Activated CD4-positive, alpha-beta memory T cell treated with anti-CD3 and anti-CD28 coated beads, Interleukin-2, amount 10 ng/mL, durations not matched to agents 7 days and 5 days (primary cell): Measurements from ENCODE around the gene STPG3. TPM values are rescaled to one million over a fixed set of nuclear protein-coding genes. Genes with fewer than 3 reads are reported as not detected.

Source experiments
- CTCF ChIA-PET: fragments of 350-600 bp; sonication (Branson Sonifier 250); formaldehyde crosslinking; loops from one replicate; lab custom pipeline; 2021; ENCODE audit warnings: antibody characterized with exemption, inconsistent platforms; lab: Charles Lee
- POLR2A ChIA-PET: fragments of 350-600 bp; sonication (Branson Sonifier 250); formaldehyde crosslinking; loops from one replicate; lab custom pipeline; 2021; ENCODE audit warnings: antibody characterized with exemption; lab: Charles Lee
- DNase-seq: peaks from one replicate; pipeline ENCODE4 v3.0.0-alpha.2; 2020
- H3K27ac Mint-ChIP-seq: one replicate; pipeline ENCODE4 v1.8.0; 2021; ENCODE audit warnings: mild to moderate bottlenecking, mixed read lengths
- H3K27me3 Mint-ChIP-seq: one replicate; pipeline ENCODE4 v1.8.0; 2021; ENCODE audit warnings: mixed read lengths
- H3K36me3 Mint-ChIP-seq: one replicate; pipeline ENCODE4 v1.8.0; 2021; ENCODE audit warnings: low read depth, mixed read lengths
- H3K4me1 Mint-ChIP-seq: one replicate; pipeline ENCODE4 v1.8.0; 2021; ENCODE audit warnings: mixed read lengths
- H3K4me3 Mint-ChIP-seq: one replicate; pipeline ENCODE4 v1.8.0; 2021; ENCODE audit warnings: mild to moderate bottlenecking, mixed read lengths
- H3K9me3 Mint-ChIP-seq: one replicate; pipeline ENCODE4 v1.8.0; 2021; ENCODE audit warnings: mixed read lengths
- total RNA-seq, 2 experiments: library from RNA; stranded (reverse); gene quantifications; one replicate each; pipeline ENCODE4 v1.2.3, GENCODE V29; 2021

STPG3 gene
- total RNA-seq, 2 experiments from 2014 or later, result not detected

GRCh38 chr9:137266585-137267453, 15.7 kb downstream of the STPG3 start:
- Mint-ChIP-seq H3K4me1 (peaks cover 12% of the 10 kb centered on the region), H3K27ac (no peak overlapping the region), H3K36me3 (peaks cover 40% of the 10 kb centered on the region), H3K27me3 (no peaks in the 10 kb centered on the region), H3K9me3 (no peaks in the 10 kb centered on the region), H3K4me3 (no peak overlapping the region)
- ChIA-PET POLR2A (interaction anchor here (1.2 to 1.8 kb wide), 3 partner anchors 10 to 26 kb away, joined by 3 to 5 read pairs (median 3); partner anchors contain the start of genes TOR4A and TUBB4B), CTCF (interaction anchor here (0.7 to 1.3 kb wide), 3 partner anchors 10 to 30 kb away, joined by 4 to 6 read pairs (median 4); no protein-coding TSS in a partner anchor)
- DNase-seq, result no peak

- Mint-ChIP-seq H3K36me3 (peaks cover 38% of the 10 kb centered on the region), H3K27me3 (no peaks in the 10 kb centered on the region), H3K4me3 (no peak overlapping the region), H3K27ac (no peak overlapping the region), H3K4me1 (peaks cover 14% of the 10 kb centered on the region), H3K9me3 (no peaks in the 10 kb centered on the region)
- no peak for DNase-seq
- ChIA-PET POLR2A (interaction anchor here (1.2 kb wide), 1 partner anchor 14 kb away, joined by 3 read pairs; no protein-coding TSS in a partner anchor), CTCF (interaction anchor here (1.3 kb wide), 1 partner anchor 31 kb away, joined by 6 read pairs; no protein-coding TSS in a partner anchor)
These were observed 16.9 kb downstream of the STPG3 start for GRCh38 chr9:137267933-137268355.

GRCh38 chr9:137268538-137269201, 17.6 kb downstream of the STPG3 start:
- ChIA-PET POLR2A (interaction anchor here (0.7 to 1.1 kb wide), 3 partner anchors 9 to 27 kb away, joined by 3 read pairs; partner anchors contain the start of genes TOR4A and TUBB4B), CTCF (interaction anchor here (1.0 kb wide), 1 partner anchor 18 kb away, joined by 3 read pairs; no protein-coding TSS in a partner anchor)
- no peaks in the 10 kb centered on the region for H3K27me3 Mint-ChIP-seq
- DNase-seq, result no peak
- H3K27ac Mint-ChIP-seq, result no peak overlapping the region
- no peak overlapping the region for H3K4me3 Mint-ChIP-seq
- peaks cover 14% of the 10 kb centered on the region for H3K4me1 Mint-ChIP-seq
- no peaks in the 10 kb centered on the region for H3K9me3 Mint-ChIP-seq
- H3K36me3 Mint-ChIP-seq, result peaks cover 39% of the 10 kb centered on the region

DNA sequence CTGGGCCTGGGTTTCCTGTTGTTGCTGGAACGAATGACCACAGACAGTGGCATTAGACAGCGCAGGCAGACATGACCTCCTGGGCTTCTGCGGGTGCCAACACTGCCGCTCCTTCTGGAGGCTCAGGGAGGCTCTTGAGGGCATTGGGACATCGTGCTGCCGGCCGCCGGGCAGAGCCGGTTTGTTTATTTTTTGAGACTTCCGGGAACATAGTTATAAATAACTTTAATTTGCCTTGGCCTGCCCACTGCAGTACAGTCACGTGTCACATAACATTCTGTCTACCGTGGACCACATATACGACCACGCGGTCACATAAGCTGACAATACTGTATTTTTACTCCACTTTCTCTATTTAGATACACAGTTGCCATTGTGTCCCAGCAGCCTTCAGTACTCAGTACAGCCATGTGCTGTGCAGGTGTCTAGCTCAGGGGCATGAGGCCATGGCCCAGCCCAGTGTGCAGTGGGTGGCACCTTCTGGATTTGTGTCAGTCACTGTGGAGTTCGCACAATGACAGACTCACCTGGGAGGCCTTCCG, 18.2 kb downstream of the STPG3 start:
- no peak for DNase-seq
- no peak overlapping the region for H3K4me3 Mint-ChIP-seq
- ChIA-PET POLR2A (interaction anchor here (0.7 to 1.1 kb wide), 3 partner anchors 9 to 28 kb away, joined by 3 read pairs; partner anchors contain the start of genes TOR4A and TUBB4B), CTCF (interaction anchor here (1.0 kb wide), 1 partner anchor 17 kb away, joined by 3 read pairs; no protein-coding TSS in a partner anchor)
- H3K27me3 Mint-ChIP-seq, result no peaks in the 10 kb centered on the region
- H3K4me1 Mint-ChIP-seq, result peaks cover 14% of the 10 kb centered on the region
- peaks cover 33% of the 10 kb centered on the region for H3K36me3 Mint-ChIP-seq
- H3K9me3 Mint-ChIP-seq, result no peaks in the 10 kb centered on the region
- H3K27ac Mint-ChIP-seq, result no peak overlapping the region

GRCh38 chr9:137270929-137271695, 20.0 kb downstream of the STPG3 start:
- peak overlapping the region; percentile 1 for H3K27ac Mint-ChIP-seq
- CTCF ChIA-PET, result no interaction called here
- POLR2A ChIA-PET, result interaction anchor here (1.3 to 1.5 kb wide), 2 partner anchors 14 to 29 kb away, joined by 3 to 4 read pairs; no protein-coding TSS in a partner anchor
- H3K27me3 Mint-ChIP-seq, result no peaks in the 10 kb centered on the region
- H3K36me3 Mint-ChIP-seq, result peaks cover 30% of the 10 kb centered on the region
- peaks cover 19% of the 10 kb centered on the region for H3K4me1 Mint-ChIP-seq
- H3K4me3 Mint-ChIP-seq, result no peak overlapping the region
- no peaks in the 10 kb centered on the region for H3K9me3 Mint-ChIP-seq
- peak; percentile 50 for DNase-seq

GRCh38 chr9:137271696-137272076, 20.6 kb downstream of the STPG3 start:
- H3K36me3 Mint-ChIP-seq, result peaks cover 30% of the 10 kb centered on the region
- peaks cover 22% of the 10 kb centered on the region for H3K4me1 Mint-ChIP-seq
- H3K9me3 Mint-ChIP-seq, result no peaks in the 10 kb centered on the region
- no peak for DNase-seq
- ChIA-PET CTCF (no interaction called here), POLR2A (interaction anchor here (1.3 to 1.5 kb wide), 2 partner anchors 15 to 29 kb away, joined by 3 to 4 read pairs; no protein-coding TSS in a partner anchor)
- H3K27me3 Mint-ChIP-seq, result no peaks in the 10 kb centered on the region
- H3K27ac Mint-ChIP-seq, result no peak overlapping the region
- no peak overlapping the region for H3K4me3 Mint-ChIP-seq

- Mint-ChIP-seq H3K27me3 (no peaks in the 10 kb centered on the region), H3K36me3 (peaks cover 26% of the 10 kb centered on the region), H3K4me1 (peaks cover 27% of the 10 kb centered on the region), H3K9me3 (no peaks in the 10 kb centered on the region), H3K4me3 (no peak overlapping the region), H3K27ac (no peak overlapping the region)
- DNase-seq, result no peak
- ChIA-PET CTCF (interaction anchor here (1.0 kb wide), 1 partner anchor 36 kb away, joined by 3 read pairs; no protein-coding TSS in a partner anchor), POLR2A (interaction anchor here (1.3 to 1.5 kb wide), 3 partner anchors 16 to 32 kb away, joined by 3 to 7 read pairs (median 4); partner anchors contain the start of gene TUBB4B)
These were observed 21.4 kb downstream of the STPG3 start for GRCh38 chr9:137272241-137273094.

GRCh38 chr9:137273095-137273490, 22.0 kb downstream of the STPG3 start:
- Mint-ChIP-seq H3K27ac (no peak overlapping the region), H3K4me3 (no peak overlapping the region), H3K4me1 (peaks cover 30% of the 10 kb centered on the region), H3K36me3 (peaks cover 22% of the 10 kb centered on the region), H3K27me3 (no peaks in the 10 kb centered on the region), H3K9me3 (no peaks in the 10 kb centered on the region)
- POLR2A ChIA-PET, result interaction anchor here (1.3 kb wide), 2 partner anchors 18 to 33 kb away, joined by 5 to 7 read pairs; partner anchors contain the start of genes NELFB and TUBB4B
- CTCF ChIA-PET, result interaction anchor here (1.0 kb wide), 1 partner anchor 36 kb away, joined by 3 read pairs; no protein-coding TSS in a partner anchor
- no peak for DNase-seq

- ChIA-PET CTCF (interaction anchor here (1.3 kb wide), 1 partner anchor 13 kb away, joined by 5 read pairs; no protein-coding TSS in a partner anchor), POLR2A (interaction anchor here (1.1 to 1.4 kb wide), 5 partner anchors 18 to 33 kb away, joined by 3 to 7 read pairs (median 4); partner anchors contain the start of genes NELFB and TUBB4B)
- DNase-seq, result no peak
- peaks cover 19% of the 10 kb centered on the region for H3K36me3 Mint-ChIP-seq
- no peaks in the 10 kb centered on the region for H3K9me3 Mint-ChIP-seq
- H3K27me3 Mint-ChIP-seq, result no peaks in the 10 kb centered on the region
- H3K4me1 Mint-ChIP-seq, result peaks cover 28% of the 10 kb centered on the region
- H3K27ac Mint-ChIP-seq, result no peak overlapping the region
- H3K4me3 Mint-ChIP-seq, result no peak overlapping the region
These were observed 22.7 kb downstream of the STPG3 start for GRCh38 chr9:137273611-137274320.

- Mint-ChIP-seq H3K36me3 (peaks cover 10% of the 10 kb centered on the region), H3K9me3 (no peaks in the 10 kb centered on the region), H3K4me3 (no peak overlapping the region), H3K4me1 (peaks cover 30% of the 10 kb centered on the region), H3K27ac (peak overlapping the region; percentile 47), H3K27me3 (no peaks in the 10 kb centered on the region)
- no peak for DNase-seq
- ChIA-PET POLR2A (interaction anchor here (1.1 to 1.2 kb wide), 2 partner anchors 31 to 35 kb away, joined by 4 read pairs; partner anchors contain the start of gene TUBB4B), CTCF (interaction anchor here (0.8 to 1.3 kb wide), 2 partner anchors 11 to 39 kb away, joined by 3 to 5 read pairs; no protein-coding TSS in a partner anchor)
These were observed 24.1 kb downstream of the STPG3 start for GRCh38 chr9:137275203-137275587.
